ENCODE data around the gene SELPLG. TPM values are rescaled to one million over a fixed set of nuclear protein-coding genes. Genes with fewer than 3 reads are reported as not detected.

The SELPLG gene
- total RNA-seq, 1 donor from 2014 or later, result 5.8 TPM

GRCh38 chr12:108589028-108589839 is 44.5 kb downstream of the SELPLG start:
- H3K4me1 Mint-ChIP-seq (ENCODE audit: low read depth, unreplicated experiment), result peaks cover 8% of the 10 kb centered on the region
- Histone ChIP-seq H3K4me3 (ENCODE audit: insufficient read depth, low read depth, low read length) (no peak overlapping the region), H3K79me2 (ENCODE audit: insufficient read depth, low read length) (no peaks in the 10 kb centered on the region), H3K27me3 (ENCODE audit: insufficient read depth, low read length) (no peaks in the 10 kb centered on the region), H3K9ac (ENCODE audit: low read length) (no peak overlapping the region), H3K4me2 (ENCODE audit: low read length) (peak overlapping the region; percentile 24), H3K36me3 (ENCODE audit: insufficient read depth, low read length) (no peaks in the 10 kb centered on the region), H4K20me1 (ENCODE audit: insufficient read depth, low read length) (no peaks in the 10 kb centered on the region), H3K9me3 (ENCODE audit: insufficient read depth, low read depth, low read length) (no peaks in the 10 kb centered on the region), H3K4me1 (ENCODE audit: insufficient read depth, low read length) (no peaks in the 10 kb centered on the region), H3K27ac (ENCODE audit: low read depth, low read length) (no peak overlapping the region), H2AFZ (ENCODE audit: low read depth, low read length) (peak overlapping the region; percentile 2)
- DNase-seq (ENCODE audit: low read depth) (peak; percentile 47), FAIRE-seq (no peak)
- TF ChIP-seq CTCF (IDR thresholded peaks at IDR 0.05; ENCODE audit: insufficient read depth, low read depth, low read length) (no peak), EZH2 (IDR thresholded peaks at IDR 0.05; ENCODE audit: insufficient read depth, low read length) (no peak)
- H3K27me3 Mint-ChIP-seq (ENCODE audit: low read depth, unreplicated experiment), result peaks cover 5% of the 10 kb centered on the region
- H3K36me3 Mint-ChIP-seq (ENCODE audit: low read depth, unreplicated experiment), result no peaks in the 10 kb centered on the region
- H3K4me3 Mint-ChIP-seq (ENCODE audit: unreplicated experiment), result no peak overlapping the region
- no peak overlapping the region for H3K27ac Mint-ChIP-seq (ENCODE audit: unreplicated experiment)
- H3K9me3 Mint-ChIP-seq (ENCODE audit: unreplicated experiment), result no peaks in the 10 kb centered on the region

GRCh38 chr12:108587826-108588225 is 45.9 kb downstream of the SELPLG start:
- no peaks in the 10 kb centered on the region for H3K36me3 ChIP-seq (ENCODE audit: insufficient read depth, low read length)
- TF ChIP-seq CTCF (IDR thresholded peaks at IDR 0.05; ENCODE audit: insufficient read depth, low read depth, low read length), result no peak
- no peak for TF ChIP-seq EZH2 (IDR thresholded peaks at IDR 0.05; ENCODE audit: insufficient read depth, low read length)
- no peak overlapping the region for H3K4me3 ChIP-seq (ENCODE audit: insufficient read depth, low read depth, low read length)
- no peaks in the 10 kb centered on the region for H3K9me3 Mint-ChIP-seq (ENCODE audit: unreplicated experiment)
- peaks cover 19% of the 10 kb centered on the region for H3K4me1 Mint-ChIP-seq (ENCODE audit: low read depth, unreplicated experiment)
- H3K27me3 ChIP-seq (ENCODE audit: insufficient read depth, low read length), result no peaks in the 10 kb centered on the region
- peaks cover 5% of the 10 kb centered on the region for H3K27me3 Mint-ChIP-seq (ENCODE audit: low read depth, unreplicated experiment)
- no peaks in the 10 kb centered on the region for H3K36me3 Mint-ChIP-seq (ENCODE audit: low read depth, unreplicated experiment)
- no peak overlapping the region for H3K4me3 Mint-ChIP-seq (ENCODE audit: unreplicated experiment)
- DNase-seq (ENCODE audit: low read depth) (no peak), FAIRE-seq (no peak)
- no peak overlapping the region for H3K27ac ChIP-seq (ENCODE audit: low read depth, low read length)
- no peak overlapping the region for H3K4me2 ChIP-seq (ENCODE audit: low read length)
- no peaks in the 10 kb centered on the region for H3K79me2 ChIP-seq (ENCODE audit: insufficient read depth, low read length)
- H3K27ac Mint-ChIP-seq (ENCODE audit: unreplicated experiment), result no peak overlapping the region
- H3K9me3 ChIP-seq (ENCODE audit: insufficient read depth, low read depth, low read length), result no peaks in the 10 kb centered on the region
- no peak overlapping the region for H3K9ac ChIP-seq (ENCODE audit: low read length)
- no peaks in the 10 kb centered on the region for H4K20me1 ChIP-seq (ENCODE audit: insufficient read depth, low read length)
- no peaks in the 10 kb centered on the region for H3K4me1 ChIP-seq (ENCODE audit: insufficient read depth, low read length)
- no peak overlapping the region for H2AFZ ChIP-seq (ENCODE audit: low read depth, low read length)

- no peak overlapping the region for H3K4me2 ChIP-seq (ENCODE audit: low read length)
- no peak for FAIRE-seq
- H3K9me3 ChIP-seq (ENCODE audit: insufficient read depth, low read depth, low read length), result no peaks in the 10 kb centered on the region
- H3K27ac Mint-ChIP-seq (ENCODE audit: unreplicated experiment), result no peak overlapping the region
- TF ChIP-seq EZH2 (IDR thresholded peaks at IDR 0.05; ENCODE audit: insufficient read depth, low read length) (no peak), CTCF (IDR thresholded peaks at IDR 0.05; ENCODE audit: insufficient read depth, low read depth, low read length) (no peak)
- no peaks in the 10 kb centered on the region for H3K36me3 Mint-ChIP-seq (ENCODE audit: low read depth, unreplicated experiment)
- H3K27ac ChIP-seq (ENCODE audit: low read depth, low read length), result no peak overlapping the region
- H3K4me1 Mint-ChIP-seq (ENCODE audit: low read depth, unreplicated experiment), result peaks cover 19% of the 10 kb centered on the region
- no peaks in the 10 kb centered on the region for H3K36me3 ChIP-seq (ENCODE audit: insufficient read depth, low read length)
- no peaks in the 10 kb centered on the region for H3K79me2 ChIP-seq (ENCODE audit: insufficient read depth, low read length)
- H3K27me3 ChIP-seq (ENCODE audit: insufficient read depth, low read length), result no peaks in the 10 kb centered on the region
- H3K4me3 Mint-ChIP-seq (ENCODE audit: unreplicated experiment), result no peak overlapping the region
- H2AFZ ChIP-seq (ENCODE audit: low read depth, low read length), result no peak overlapping the region
- H3K4me3 ChIP-seq (ENCODE audit: insufficient read depth, low read depth, low read length), result no peak overlapping the region
- H3K9me3 Mint-ChIP-seq (ENCODE audit: unreplicated experiment), result no peaks in the 10 kb centered on the region
- peaks cover 5% of the 10 kb centered on the region for H3K27me3 Mint-ChIP-seq (ENCODE audit: low read depth, unreplicated experiment)
- no peak overlapping the region for H3K9ac ChIP-seq (ENCODE audit: low read length)
- no peak for DNase-seq (ENCODE audit: low read depth)
- H3K4me1 ChIP-seq (ENCODE audit: insufficient read depth, low read length), result no peaks in the 10 kb centered on the region
- no peaks in the 10 kb centered on the region for H4K20me1 ChIP-seq (ENCODE audit: insufficient read depth, low read length)
Measured at GRCh38 chr12:108586306-108586705, 47.4 kb downstream of the SELPLG start.

Measured in astrocyte (in vitro differentiated cells and primary cell).